ENCODE results near the gene A4GNT.

DNA sequence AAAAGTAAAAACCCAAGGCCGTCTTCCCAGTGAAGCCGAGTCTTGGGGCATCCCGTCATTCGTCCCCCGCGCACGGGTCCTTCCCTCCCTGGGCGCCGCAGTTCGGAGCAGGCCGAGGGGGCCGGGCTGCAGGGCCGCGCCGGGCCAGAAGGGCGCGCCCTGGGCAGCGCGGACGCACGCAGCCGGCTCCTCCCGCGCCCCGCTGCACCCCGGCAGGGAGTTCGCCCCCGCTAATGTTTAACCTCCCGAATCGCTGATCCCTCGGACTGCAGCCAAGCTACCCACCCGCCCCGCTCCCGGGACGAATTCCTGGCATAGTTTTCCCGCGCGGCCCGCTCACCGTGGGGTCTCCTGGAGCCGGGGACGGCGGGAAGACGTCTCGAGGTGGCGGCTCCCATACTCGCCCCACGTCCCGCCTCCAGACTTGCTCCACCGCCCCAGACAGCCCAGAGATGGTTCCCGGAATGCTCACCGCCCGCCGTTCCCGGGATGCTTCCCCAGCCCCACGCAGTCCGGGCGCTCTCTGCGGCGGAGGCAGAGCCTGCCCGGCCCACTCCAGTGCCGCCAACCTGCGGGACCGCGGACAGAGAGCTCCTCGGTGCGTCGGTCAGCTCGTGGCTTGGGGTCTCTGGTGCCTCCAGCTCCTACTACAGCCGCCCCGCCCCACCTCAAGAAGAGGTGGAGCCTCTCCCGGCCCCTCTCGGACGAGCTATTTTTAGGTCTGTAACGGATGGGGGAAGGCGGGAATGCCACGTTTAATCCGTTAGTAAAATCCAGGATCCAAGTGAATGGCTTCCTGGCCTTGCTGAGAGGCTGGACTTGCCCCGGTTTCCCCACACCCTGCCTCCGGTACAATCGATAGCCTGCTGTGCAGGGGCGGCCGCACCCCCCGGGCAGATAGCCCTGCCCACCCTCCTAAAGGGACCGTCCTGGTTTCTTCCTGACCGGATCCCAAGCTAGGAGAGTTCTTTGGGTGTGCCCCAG lies 16.9 kb downstream of the A4GNT start, which contains the start of gene DZIP1L:
- TF ChIP-seq, protein P1, sequence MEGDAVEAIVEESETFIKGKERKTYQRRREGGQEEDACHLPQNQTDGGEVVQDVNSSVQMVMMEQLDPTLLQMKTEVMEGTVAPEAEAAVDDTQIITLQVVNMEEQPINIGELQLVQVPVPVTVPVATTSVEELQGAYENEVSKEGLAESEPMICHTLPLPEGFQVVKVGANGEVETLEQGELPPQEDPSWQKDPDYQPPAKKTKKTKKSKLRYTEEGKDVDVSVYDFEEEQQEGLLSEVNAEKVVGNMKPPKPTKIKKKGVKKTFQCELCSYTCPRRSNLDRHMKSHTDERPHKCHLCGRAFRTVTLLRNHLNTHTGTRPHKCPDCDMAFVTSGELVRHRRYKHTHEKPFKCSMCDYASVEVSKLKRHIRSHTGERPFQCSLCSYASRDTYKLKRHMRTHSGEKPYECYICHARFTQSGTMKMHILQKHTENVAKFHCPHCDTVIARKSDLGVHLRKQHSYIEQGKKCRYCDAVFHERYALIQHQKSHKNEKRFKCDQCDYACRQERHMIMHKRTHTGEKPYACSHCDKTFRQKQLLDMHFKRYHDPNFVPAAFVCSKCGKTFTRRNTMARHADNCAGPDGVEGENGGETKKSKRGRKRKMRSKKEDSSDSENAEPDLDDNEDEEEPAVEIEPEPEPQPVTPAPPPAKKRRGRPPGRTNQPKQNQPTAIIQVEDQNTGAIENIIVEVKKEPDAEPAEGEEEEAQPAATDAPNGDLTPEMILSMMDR (IDR thresholded peaks at IDR 0.05) = peak in 3 of 5 experiments; percentile 41 to 52 (median 49)
- TF ChIP-seq POLR2A (IDR thresholded peaks at IDR 0.05) = no peak
- no peak for TF ChIP-seq EP300 (IDR thresholded peaks at IDR 0.05; ENCODE audit: low read depth)
- peak in 2 of 3 donors; percentile 44 to 54 for TF ChIP-seq POLR2AphosphoS5 (IDR thresholded peaks at IDR 0.05)
